HTERT RPE-1 (cell line): ENCODE measurements around the gene AGAP3.

ENCODE experiments used
- in situ Hi-C: fragments of 300-500 bp; cut with MboI; formaldehyde crosslinking; loops from 4 replicates; pipeline ENCODE4 v1.14.3; 2020; ENCODE audit warnings: low sequenced_read_pairs

AGAP3 gene

GRCh38 chr7:151057989-151058780, 28.1 kb upstream of the AGAP3 start:
- in situ Hi-C loops, result no loop called here

- in situ Hi-C loops, result no loop called here
Measured at GRCh38 chr7:151058781-151059366, 27.4 kb upstream of the AGAP3 start.

- in situ Hi-C loops, result no loop called here
Measured at GRCh38 chr7:151059367-151060112, 26.7 kb upstream of the AGAP3 start, which contains the start of gene SLC4A2. SLC4A2 (plus strand) TSS chr7:151059589; CDS start chr7:151061988, 2,399 bp downstream.

- in situ Hi-C loops, result no loop called here
Measured at GRCh38 chr7:151060113-151060415, 26.2 kb upstream of the AGAP3 start.

- in situ Hi-C loops, result no loop called here
Measured at GRCh38 chr7:151060416-151061212, 25.7 kb upstream of the AGAP3 start.

GRCh38 chr7:151061213-151062110, 24.8 kb upstream of the AGAP3 start:
- in situ Hi-C loops, result no loop called here

- in situ Hi-C loops, result no loop called here
Measured at GRCh38 chr7:151062111-151062398, 24.2 kb upstream of the AGAP3 start.

- in situ Hi-C loops, result no loop called here
Measured at GRCh38 chr7:151062399-151063211, 23.7 kb upstream of the AGAP3 start.

GRCh38 chr7:151063212-151063561, 23.1 kb upstream of the AGAP3 start:
- in situ Hi-C loops, result no loop called here

- in situ Hi-C loops, result no loop called here
Measured at GRCh38 chr7:151064454-151064853, 21.8 kb upstream of the AGAP3 start.

- in situ Hi-C loops, result no loop called here
Measured at GRCh38 chr7:151064993-151065392, 21.3 kb upstream of the AGAP3 start.

GRCh38 chr7:151065516-151065915, 20.8 kb upstream of the AGAP3 start:
- in situ Hi-C loops, result no loop called here

GRCh38 chr7:151066273-151066974, 19.9 kb upstream of the AGAP3 start:
- in situ Hi-C loops, result no loop called here

GRCh38 chr7:151068069-151068773, 18.1 kb upstream of the AGAP3 start:
- in situ Hi-C loops, result no loop called here

GRCh38 chr7:151069841-151070573, 16.3 kb upstream of the AGAP3 start:
- in situ Hi-C loops, result no loop called here

- in situ Hi-C loops, result no loop called here
Measured at GRCh38 chr7:151070574-151070960, 15.7 kb upstream of the AGAP3 start.

- in situ Hi-C loops, result no loop called here
Measured at GRCh38 chr7:151071032-151071866, 15.0 kb upstream of the AGAP3 start.
